GM12874 (cell line): ENCODE measurements around the gene MYLK2.

Experiments
- CTCF ChIP-seq: IDR thresholded peaks from 2 replicates; pipeline ENCODE4 v1.5.1; 2011; ENCODE audit warnings: low read depth, mild to moderate bottlenecking, control low read depth, low read length, moderate library complexity; ENCODE audit not compliant: insufficient read depth

MYLK2 gene

GRCh38 chr20:31843881-31844280 lies 24.7 kb downstream of the MYLK2 start:
- TF ChIP-seq CTCF = no peak

GRCh38 chr20:31844737-31845299 lies 25.7 kb downstream of the MYLK2 start:
- TF ChIP-seq CTCF = no peak

- no peak for TF ChIP-seq CTCF
These were observed 26.2 kb downstream of the MYLK2 start, which contains the start of gene FOXS1 for GRCh38 chr20:31845300-31845863. Gene FOXS1, minus strand, starts transcription at chr20:31845604. Its CDS starts 62 bp downstream, at chr20:31845542.

- no peak for TF ChIP-seq CTCF
These were observed 27.6 kb downstream of the MYLK2 start for GRCh38 chr20:31846793-31847138.

- TF ChIP-seq CTCF = no peak
These were observed 29.2 kb downstream of the MYLK2 start for GRCh38 chr20:31848088-31848999.

GRCh38 chr20:31849306-31849930 lies 30.3 kb downstream of the MYLK2 start:
- no peak for TF ChIP-seq CTCF
